Measurements from ENCODE around the gene SLC20A1. TPM values are rescaled to one million over a fixed set of nuclear protein-coding genes. Genes with fewer than 3 reads are reported as not detected.

The SLC20A1 gene
- total and polyA plus RNA-seq, 4 donors = 26.2 to 51.4 (median 38.6) TPM

DNA sequence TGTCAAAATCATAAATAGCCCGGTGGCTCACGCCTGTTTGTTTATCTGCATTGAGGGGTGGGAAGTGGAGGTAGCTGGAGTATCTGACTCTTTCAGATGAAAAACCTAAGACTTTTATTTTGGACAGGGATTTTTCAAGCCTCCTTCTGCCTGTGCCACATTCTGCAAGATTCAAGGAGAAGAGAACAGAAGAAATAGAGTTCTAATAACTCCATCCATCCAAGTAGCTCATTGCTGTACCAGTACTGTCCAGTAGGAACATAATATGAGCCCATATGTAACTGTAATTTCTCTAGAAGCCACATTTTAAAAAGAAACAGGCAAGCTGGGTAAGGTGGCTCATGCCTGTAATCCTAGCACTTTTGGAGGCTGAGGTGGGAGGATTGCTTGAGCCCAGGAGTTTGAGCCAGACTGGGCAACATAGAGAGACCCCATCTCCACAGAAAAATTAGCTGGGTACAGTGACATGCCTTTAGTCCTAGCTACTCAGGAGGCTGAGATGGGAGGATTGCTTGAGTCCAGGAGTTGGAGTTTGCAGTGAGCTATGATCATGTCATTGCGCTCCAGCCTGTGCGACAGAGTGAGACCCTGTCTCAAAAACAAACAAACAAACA lies 39.6 kb downstream of the SLC20A1 start:
- WGBS, 2 donors = 77 to 82% methylated on average over 4 of the region's 4 CpGs
- no peak overlapping the region for H3K9ac ChIP-seq (ENCODE audit: insufficient read depth in 1 of 2, low read length in 2 of 2)
- no peak overlapping the region for H3K27ac ChIP-seq (ENCODE audit: low read depth in 1 of 2, low read length in 1 of 2)
- TF ChIP-seq, protein P1, sequence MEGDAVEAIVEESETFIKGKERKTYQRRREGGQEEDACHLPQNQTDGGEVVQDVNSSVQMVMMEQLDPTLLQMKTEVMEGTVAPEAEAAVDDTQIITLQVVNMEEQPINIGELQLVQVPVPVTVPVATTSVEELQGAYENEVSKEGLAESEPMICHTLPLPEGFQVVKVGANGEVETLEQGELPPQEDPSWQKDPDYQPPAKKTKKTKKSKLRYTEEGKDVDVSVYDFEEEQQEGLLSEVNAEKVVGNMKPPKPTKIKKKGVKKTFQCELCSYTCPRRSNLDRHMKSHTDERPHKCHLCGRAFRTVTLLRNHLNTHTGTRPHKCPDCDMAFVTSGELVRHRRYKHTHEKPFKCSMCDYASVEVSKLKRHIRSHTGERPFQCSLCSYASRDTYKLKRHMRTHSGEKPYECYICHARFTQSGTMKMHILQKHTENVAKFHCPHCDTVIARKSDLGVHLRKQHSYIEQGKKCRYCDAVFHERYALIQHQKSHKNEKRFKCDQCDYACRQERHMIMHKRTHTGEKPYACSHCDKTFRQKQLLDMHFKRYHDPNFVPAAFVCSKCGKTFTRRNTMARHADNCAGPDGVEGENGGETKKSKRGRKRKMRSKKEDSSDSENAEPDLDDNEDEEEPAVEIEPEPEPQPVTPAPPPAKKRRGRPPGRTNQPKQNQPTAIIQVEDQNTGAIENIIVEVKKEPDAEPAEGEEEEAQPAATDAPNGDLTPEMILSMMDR (IDR thresholded peaks at IDR 0.05; ENCODE audit: control extremely low read depth, extremely low read depth) = no peak
- H3K4me3 ChIP-seq = no peak overlapping the region
- ATAC-seq (ENCODE audit: insufficient read depth, low FRiP score) (no peak), DNase-seq (no peak)
- H3K27me3 ChIP-seq (ENCODE audit: control insufficient read depth in 3 of 3, insufficient read depth in 3 of 3, low read length in 2 of 3) = peaks cover 0 to 2% (median 0%) of the 10 kb centered on the region in 3 donors
- no peaks in the 10 kb centered on the region for H3K36me3 ChIP-seq (ENCODE audit: control insufficient read depth in 4 of 4, insufficient read depth in 4 of 4, low read length in 4 of 4)
- peaks cover 0 to 10% (median 0%) of the 10 kb centered on the region in 5 donors for H3K4me1 ChIP-seq (ENCODE audit: control insufficient read depth in 5 of 5, insufficient read depth in 5 of 5, low read length in 5 of 5)
- H3K9me3 ChIP-seq (ENCODE audit: control insufficient read depth in 4 of 4, insufficient read depth in 3 of 4, low read length in 3 of 4) = no peaks in the 10 kb centered on the region

DNA sequence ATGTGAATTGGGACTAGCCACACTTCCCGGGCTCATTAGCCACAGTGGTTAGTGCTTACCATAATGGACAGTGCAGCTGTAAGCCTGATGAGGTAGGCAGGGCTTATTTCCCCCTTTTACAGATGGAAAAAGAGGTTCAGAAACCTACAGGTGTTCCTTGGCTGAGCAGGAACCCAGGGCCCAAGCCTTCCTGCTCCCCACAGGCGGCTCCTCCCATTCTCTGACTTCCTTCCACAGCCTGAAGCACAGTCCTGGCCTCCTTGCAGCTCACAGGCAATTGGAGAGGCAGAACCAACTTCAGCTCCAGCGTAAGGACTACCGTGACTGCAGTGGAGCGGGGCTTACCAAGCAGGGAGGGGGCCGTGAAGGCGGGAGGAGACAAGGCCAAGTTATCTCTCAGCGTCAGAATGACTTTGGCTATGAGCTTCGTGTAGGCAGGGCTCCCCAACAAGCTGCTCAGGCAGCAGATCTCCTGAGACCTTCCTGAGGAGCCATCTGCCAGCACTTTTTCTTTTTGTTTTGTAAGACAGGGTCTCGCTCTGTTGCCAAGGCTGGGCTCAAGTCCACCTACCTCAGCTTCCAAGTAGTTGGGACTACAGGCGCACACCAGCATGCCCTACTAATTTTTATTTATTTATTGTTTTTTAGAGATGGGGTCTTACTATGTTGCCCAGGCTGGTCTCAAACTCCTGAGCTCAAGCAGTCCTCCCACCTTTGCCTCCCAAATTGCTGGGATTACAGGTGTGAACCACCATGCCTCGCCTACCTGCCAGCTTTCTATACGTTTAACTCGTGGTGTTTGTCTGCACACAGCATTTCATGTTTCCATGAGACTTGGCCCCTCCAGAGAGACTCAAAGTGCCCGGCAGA lies 40.8 kb downstream of the SLC20A1 start:
- Histone ChIP-seq H3K27me3 (ENCODE audit: control insufficient read depth in 3 of 3, insufficient read depth in 3 of 3, low read length in 2 of 3) (peaks cover 0 to 2% (median 0%) of the 10 kb centered on the region in 3 donors), H3K4me1 (ENCODE audit: control insufficient read depth in 5 of 5, insufficient read depth in 5 of 5, low read length in 5 of 5) (peaks cover 0 to 13% (median 0%) of the 10 kb centered on the region in 5 donors), H3K36me3 (ENCODE audit: control insufficient read depth in 4 of 4, insufficient read depth in 4 of 4, low read length in 4 of 4) (no peaks in the 10 kb centered on the region), H3K4me3 (no peak overlapping the region), H3K27ac (ENCODE audit: low read depth in 1 of 2, low read length in 1 of 2) (no peak overlapping the region), H3K9ac (ENCODE audit: insufficient read depth in 1 of 2, low read length in 2 of 2) (no peak overlapping the region), H3K9me3 (ENCODE audit: control insufficient read depth in 4 of 4, insufficient read depth in 3 of 4, low read length in 3 of 4) (no peaks in the 10 kb centered on the region)
- WGBS, 2 donors = 81 to 83% methylated on average over 15 of the region's 15 CpGs
- no peak for ATAC-seq (ENCODE audit: insufficient read depth, low FRiP score)
- TF ChIP-seq, protein P1 (IDR thresholded peaks at IDR 0.05; ENCODE audit: control extremely low read depth, extremely low read depth) = no peak
- DNase-seq = no peak

DNA sequence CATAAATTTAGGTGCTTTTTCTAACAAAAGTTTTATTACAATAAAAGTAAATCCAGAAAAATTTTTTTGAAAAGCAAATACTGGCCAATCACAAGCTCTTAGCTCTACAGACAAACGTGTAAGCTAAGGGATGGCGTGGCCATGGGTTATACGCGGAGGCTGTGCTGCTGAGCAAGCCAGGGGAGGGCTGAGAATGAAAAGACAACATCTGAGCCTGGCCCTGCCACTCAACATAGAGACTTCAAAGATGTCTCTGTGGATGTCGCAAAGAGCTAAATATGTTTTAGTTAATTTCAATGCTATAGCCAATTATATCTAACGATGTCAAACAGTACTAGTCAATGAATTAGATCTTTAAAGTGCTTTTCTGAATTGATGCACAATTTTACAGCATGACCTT lies 41.8 kb downstream of the SLC20A1 start:
- Histone ChIP-seq H3K9ac (ENCODE audit: insufficient read depth in 1 of 2, low read length in 2 of 2) (no peak overlapping the region), H3K4me3 (no peak overlapping the region), H3K36me3 (ENCODE audit: control insufficient read depth in 4 of 4, insufficient read depth in 4 of 4, low read length in 4 of 4) (no peaks in the 10 kb centered on the region), H3K27me3 (ENCODE audit: control insufficient read depth in 3 of 3, insufficient read depth in 3 of 3, low read length in 2 of 3) (peaks cover 0 to 3% (median 2%) of the 10 kb centered on the region in 3 donors), H3K4me1 (ENCODE audit: control insufficient read depth in 5 of 5, insufficient read depth in 5 of 5, low read length in 5 of 5) (peaks cover 0 to 7% (median 0%) of the 10 kb centered on the region in 5 donors), H3K27ac (ENCODE audit: low read depth in 1 of 2, low read length in 1 of 2) (no peak overlapping the region), H3K9me3 (ENCODE audit: control insufficient read depth in 4 of 4, insufficient read depth in 3 of 4, low read length in 3 of 4) (no peaks in the 10 kb centered on the region)
- TF ChIP-seq, protein P1 (IDR thresholded peaks at IDR 0.05; ENCODE audit: control extremely low read depth, extremely low read depth) = no peak
- ATAC-seq (ENCODE audit: insufficient read depth, low FRiP score) (no peak), DNase-seq (no peak)
- WGBS, 2 donors = 90 to 95% methylated on average over 6 of the region's 6 CpGs
